Camera-type eye (tissue), 1 donor: ENCODE measurements around the gene PLEKHB2. TPM values are rescaled to one million over a fixed set of nuclear protein-coding genes. Genes with fewer than 3 reads are reported as not detected.

Experiments
- total RNA-seq: library from RNA; depleted of rRNA; stranded (reverse); fragments of >200 nt; gene quantifications from one replicate; pipeline ENCODE4 v1.2.3, GENCODE V29; 2014

The PLEKHB2 gene
- total RNA-seq, result 103 TPM

GRCh38 chr2:131105156-131105949 is at the start of gene PLEKHB2:
PLEKHB2 (plus strand) TSS chr2:131105336; CDS start chr2:131120942, 15,606 bp downstream.

GRCh38 chr2:131093006-131093695 is 12.0 kb upstream of the PLEKHB2 start, which contains the start of gene FAM168B:
FAM168B (minus strand) TSS chr2:131093460; CDS start chr2:131082646, 10,814 bp downstream.

Other genes starting within 250 kb of the PLEKHB2 start
- gene FAM168B, start 11.9 kb upstream of the PLEKHB2 start, total RNA-seq, result 161 TPM
- not detected for gene POTEE, start 104.2 kb downstream of the PLEKHB2 start, total RNA-seq